Omental fat pad (tissue), 4 donors: Measurements from ENCODE around the gene C6orf120. TPM values are rescaled to one million over a fixed set of nuclear protein-coding genes. Genes with fewer than 3 reads are reported as not detected.

ENCODE experiments used
- ATAC-seq: fragments of 150-250 bp; one replicate; pipeline ENCODE4 v1.9.1; 2016; ENCODE audit warnings: mild to moderate bottlenecking, moderate library complexity; ENCODE audit not compliant: low FRiP score
- DNase-seq: peaks from one replicate; pipeline ENCODE4 v3.0.0-alpha.2; 2019; ENCODE audit warnings: low spot score
- CTCF ChIP-seq, 3 donors: fragments of 450-650 bp; IDR thresholded peaks; one replicate each; pipeline ENCODE4 v1.5.1; 2016 to 2017; ENCODE audit warnings: antibody characterized with exemption in 3 of 3, mild to moderate bottlenecking in 3 of 3, moderate library complexity in 2 of 3
- total RNA-seq, 4 donors: library from RNA; depleted of rRNA; stranded (reverse); fragments of >200 nt; gene quantifications; one replicate each; pipeline ENCODE4 v1.1.0, GENCODE V29; 2016

The C6orf120 gene
- total RNA-seq, 4 donors from 2014 or later = 41.2 to 45.0 (median 43.0) TPM

- ATAC-seq (no peak), DNase-seq (no peak)
- TF ChIP-seq CTCF (IDR thresholded peaks at IDR 0.05) = no peak
These were observed 41.9 kb upstream of the C6orf120 start for GRCh38 chr6:169659820-169660610.

- DNase-seq (no peak), ATAC-seq (no peak)
- no peak for TF ChIP-seq CTCF (IDR thresholded peaks at IDR 0.05)
These were observed 41.1 kb upstream of the C6orf120 start for GRCh38 chr6:169660751-169661390.

GRCh38 chr6:169661391-169661756 lies 40.6 kb upstream of the C6orf120 start:
- no peak for TF ChIP-seq CTCF (IDR thresholded peaks at IDR 0.05)
- ATAC-seq (no peak), DNase-seq (no peak)

GRCh38 chr6:169663468-169663867 lies 38.5 kb upstream of the C6orf120 start:
- ATAC-seq (no peak), DNase-seq (no peak)
- TF ChIP-seq CTCF (IDR thresholded peaks at IDR 0.05) = no peak

- no peak for TF ChIP-seq CTCF (IDR thresholded peaks at IDR 0.05)
- no peak for ATAC-seq
- DNase-seq = no peak
These were observed 37.7 kb upstream of the C6orf120 start for GRCh38 chr6:169664227-169664626.

- no peak for DNase-seq
- TF ChIP-seq CTCF (IDR thresholded peaks at IDR 0.05) = no peak
These were observed 36.6 kb upstream of the C6orf120 start for GRCh38 chr6:169665289-169665688.

GRCh38 chr6:169666441-169666840 lies 35.5 kb upstream of the C6orf120 start:
- ATAC-seq (no peak), DNase-seq (no peak)
- no peak for TF ChIP-seq CTCF (IDR thresholded peaks at IDR 0.05)

More at GRCh38 chr6:169665289-169665688, 36.6 kb upstream of the C6orf120 start:
- no peak for ATAC-seq
